Measurements from ENCODE around the gene CEP170B. TPM values are rescaled to one million over a fixed set of nuclear protein-coding genes. Genes with fewer than 3 reads are reported as not detected.

Gene CEP170B
- total and polyA plus RNA-seq, 4 donors: 1.5 to 10.9 (median 6.7) TPM

DNA sequence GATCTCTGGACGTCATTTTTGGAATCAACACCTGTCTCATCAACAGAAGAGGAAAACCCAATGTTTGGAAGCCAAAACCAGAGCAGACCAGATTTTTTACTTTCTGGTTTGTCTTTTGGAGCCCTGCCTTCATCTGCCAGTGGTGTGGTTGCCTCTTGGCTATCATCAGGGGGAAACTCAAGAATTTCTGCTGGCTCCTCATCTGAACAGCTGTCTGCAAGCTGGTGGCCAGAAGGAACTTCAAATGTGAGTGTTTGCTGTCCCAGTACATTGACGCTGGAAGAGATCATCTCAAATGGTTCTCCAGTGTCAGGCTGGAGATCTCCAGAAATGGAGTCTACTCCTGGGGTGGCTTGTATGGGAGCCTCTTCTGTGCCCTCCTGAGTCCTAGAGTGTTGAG, 73.4 kb downstream of the CEP170B start:
- Histone ChIP-seq H3K36me3 (ENCODE audit: control insufficient read depth in 4 of 4, insufficient read depth in 3 of 4, low read depth in 1 of 4, low read length in 3 of 4) (no peaks in the 10 kb centered on the region), H3K27ac (ENCODE audit: low read depth in 1 of 2, low read length in 2 of 2) (no peak overlapping the region), H3K4me3 (ENCODE audit: low read depth in 1 of 3, low read length in 3 of 3) (no peak overlapping the region), H3K4me1 (ENCODE audit: control insufficient read depth in 4 of 4, insufficient read depth in 4 of 4, low read length in 3 of 4) (no peaks in the 10 kb centered on the region), H3K9ac (ENCODE audit: low read depth in 1 of 2, low read length in 2 of 2) (no peak overlapping the region), H3K9me3 (ENCODE audit: control insufficient read depth in 4 of 4, low read length in 3 of 4) (no peaks in the 10 kb centered on the region), H3K27me3 (ENCODE audit: control insufficient read depth in 4 of 4, insufficient read depth in 4 of 4, low read length in 3 of 4) (no peaks in the 10 kb centered on the region)
- WGBS: 64% methylated on average over 2 of the region's 2 CpGs
- DNase-seq (ENCODE audit: low spot score): no peak
- TF ChIP-seq YY1 (IDR thresholded peaks at IDR 0.05) (no peak), CTCF (IDR thresholded peaks at IDR 0.05; ENCODE audit: low read depth, low read length, missing input control) (no peak), EGR1 (IDR thresholded peaks at IDR 0.05; ENCODE audit: low read depth in 2 of 2) (no peak), RXRA (IDR thresholded peaks at IDR 0.05) (no peak), ZBTB33 (IDR thresholded peaks at IDR 0.05) (no peak), NR2F2 (IDR thresholded peaks at IDR 0.05) (no peak), RAD21 (IDR thresholded peaks at IDR 0.05) (no peak), REST (IDR thresholded peaks at IDR 0.05) (no peak), JUND (IDR thresholded peaks at IDR 0.05) (no peak), HNF4G (IDR thresholded peaks at IDR 0.05) (no peak), SP1 (IDR thresholded peaks at IDR 0.05) (no peak), FOXA1 (IDR thresholded peaks at IDR 0.05) (no peak), TAF1 (conservative IDR thresholded peaks at IDR 0.05) (no peak), GABPA (IDR thresholded peaks at IDR 0.05 in 1 of 2, conservative IDR thresholded peaks at IDR 0.05 in 1 of 2) (no peak), HNF4A (conservative IDR thresholded peaks at IDR 0.05) (no peak)
- TF ChIP-seq, protein P1, sequence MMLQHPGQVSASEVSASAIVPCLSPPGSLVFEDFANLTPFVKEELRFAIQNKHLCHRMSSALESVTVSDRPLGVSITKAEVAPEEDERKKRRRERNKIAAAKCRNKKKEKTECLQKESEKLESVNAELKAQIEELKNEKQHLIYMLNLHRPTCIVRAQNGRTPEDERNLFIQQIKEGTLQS (IDR thresholded peaks at IDR 0.05): no peak

DNA sequence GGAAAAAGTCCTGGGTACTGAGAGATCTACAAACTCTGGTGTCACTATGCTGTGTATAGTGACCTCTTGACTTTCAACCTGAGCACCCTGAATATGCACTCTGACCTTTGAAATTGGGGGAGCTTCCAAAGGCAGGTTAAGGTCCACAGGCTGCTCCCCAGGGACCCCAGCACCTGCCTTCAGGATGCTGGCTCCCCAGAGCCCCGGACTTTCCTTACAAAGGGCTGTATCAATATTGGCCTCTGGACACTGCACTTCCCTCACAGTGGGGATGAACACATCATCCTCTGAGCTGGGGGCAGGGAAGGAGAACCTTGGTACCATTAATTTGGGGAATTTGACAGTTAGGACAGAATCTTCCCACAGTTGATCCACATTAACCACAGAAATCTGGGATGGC, 73.9 kb downstream of the CEP170B start:
- H3K36me3 ChIP-seq (ENCODE audit: control insufficient read depth in 4 of 4, insufficient read depth in 3 of 4, low read depth in 1 of 4, low read length in 3 of 4): no peaks in the 10 kb centered on the region
- H3K4me3 ChIP-seq (ENCODE audit: low read depth in 1 of 3, low read length in 3 of 3): no peak overlapping the region
- no peak overlapping the region for H3K27ac ChIP-seq (ENCODE audit: low read depth in 1 of 2, low read length in 2 of 2)
- H3K9ac ChIP-seq (ENCODE audit: low read depth in 1 of 2, low read length in 2 of 2): no peak overlapping the region
- 69% methylated on average over 1 of the region's 1 CpG for WGBS
- H3K4me1 ChIP-seq (ENCODE audit: control insufficient read depth in 4 of 4, insufficient read depth in 4 of 4, low read length in 3 of 4): no peaks in the 10 kb centered on the region
- DNase-seq (ENCODE audit: low spot score): no peak
- TF ChIP-seq RXRA (IDR thresholded peaks at IDR 0.05) (no peak), YY1 (IDR thresholded peaks at IDR 0.05) (no peak), TAF1 (conservative IDR thresholded peaks at IDR 0.05) (no peak), FOXA1 (IDR thresholded peaks at IDR 0.05) (no peak), RAD21 (IDR thresholded peaks at IDR 0.05) (no peak), NR2F2 (IDR thresholded peaks at IDR 0.05) (no peak), ZBTB33 (IDR thresholded peaks at IDR 0.05) (no peak)
- H3K27me3 ChIP-seq (ENCODE audit: control insufficient read depth in 4 of 4, insufficient read depth in 4 of 4, low read length in 3 of 4): no peaks in the 10 kb centered on the region
- no peaks in the 10 kb centered on the region for H3K9me3 ChIP-seq (ENCODE audit: control insufficient read depth in 4 of 4, low read length in 3 of 4)
